SU-DHL-6 (cell line): ENCODE data around the gene RPL10A.

Source experiments
- H2AFZ ChIP-seq: fragments of 200-600 bp; sonication (generic); 2 replicates; pipeline ENCODE4 v1.6.1; 2014; ENCODE audit warnings: low read depth, mild to moderate bottlenecking, moderate library complexity, mixed read lengths, antibody characterized with exemption, low read length; ENCODE audit not compliant: severe bottlenecking
- H3F3A ChIP-seq: fragments of 200-600 bp; shearing (Covaris generic); 2 replicates; pipeline ENCODE4 v1.6.0; 2016; ENCODE audit warnings: antibody characterized with exemption, mild to moderate bottlenecking; ENCODE audit not compliant: insufficient read depth
- H3K27ac ChIP-seq: fragments of 200-600 bp; sonication (generic); 2 replicates; pipeline ENCODE4 v1.5.1; 2016; ENCODE audit warnings: low read depth, mild to moderate bottlenecking, low read length, moderate library complexity, mixed read lengths
- H3K27me3 ChIP-seq: fragments of 200-600 bp; sonication (generic), shearing (Covaris generic); 2 replicates; pipeline ENCODE4 v1.6.0; 2014; ENCODE audit warnings: mild to moderate bottlenecking, low read length
- H3K36me3 ChIP-seq: fragments of 200-600 bp; sonication (generic); 2 replicates; pipeline ENCODE4 v1.6.1; 2014; ENCODE audit warnings: mild to moderate bottlenecking, low read length, mixed read lengths
- H3K4me2 ChIP-seq: fragments of 300-600, 200-600 bp; shearing (Covaris generic), sonication (generic); 2 replicates; pipeline ENCODE4 v1.6.0; 2014; ENCODE audit warnings: low read length, low read depth, mild to moderate bottlenecking; ENCODE audit not compliant: poor library complexity, severe bottlenecking
- H3K4me3 ChIP-seq: fragments of 200-600 bp; sonication (generic); 2 replicates; pipeline ENCODE4 v1.5.1; 2014; ENCODE audit warnings: antibody characterized with exemption, low read length, mild to moderate bottlenecking, mixed read lengths; ENCODE audit not compliant: insufficient read depth, poor library complexity, severe bottlenecking
- H3K79me2 ChIP-seq: fragments of 200-600 bp; sonication (generic); 2 replicates; pipeline ENCODE4 v1.6.1; 2014; ENCODE audit warnings: mild to moderate bottlenecking, low read length, moderate library complexity; ENCODE audit not compliant: insufficient read depth
- H3K9ac ChIP-seq: fragments of 200-600 bp; sonication (generic); 2 replicates; pipeline ENCODE4 v1.7.0; 2014; ENCODE audit warnings: mild to moderate bottlenecking, low read length
- H3K9me2 ChIP-seq: fragments of 200-600 bp; sonication (generic); replicated peaks from 2 replicates; pipeline ENCODE4 v1.6.1; 2014; ENCODE audit warnings: low read length; ENCODE audit not compliant: insufficient read depth
- H3K9me3 ChIP-seq: fragments of 200-600 bp; sonication (generic); 2 replicates; pipeline ENCODE4 v1.6.1; 2014; ENCODE audit warnings: low read length, mixed read lengths; ENCODE audit not compliant: insufficient read depth
- H4K20me1 ChIP-seq: fragments of 200-600 bp; sonication (generic); 2 replicates; pipeline ENCODE4 v1.6.1; 2014; ENCODE audit warnings: low read depth, mild to moderate bottlenecking, antibody characterized with exemption, low read length, moderate library complexity, mixed read lengths
- CTCF ChIP-seq: fragments of 200-600 bp; sonication (generic); IDR thresholded peaks from one replicate; pipeline ENCODE4 v1.5.1; 2017; ENCODE audit warnings: antibody characterized with exemption, mild to moderate bottlenecking, low read length, moderate library complexity; ENCODE audit not compliant: insufficient read depth, poor library complexity, severe bottlenecking
- EZH2phosphoT487 ChIP-seq: fragments of 200-600 bp; sonication (generic), shearing (Covaris generic); conservative IDR thresholded peaks from 2 replicates; pipeline ENCODE4 v1.6.1; 2018; ENCODE audit warnings: mild to moderate bottlenecking, antibody characterized with exemption, low read length, moderate library complexity, mixed read lengths

RPL10A gene

GRCh38 chr6:35486005-35486925 is 18.1 kb downstream of the RPL10A start:
- Histone ChIP-seq H3K9ac (no peak overlapping the region), H3K36me3 (no peaks in the 10 kb centered on the region), H3K79me2 (no peaks in the 10 kb centered on the region), H3K27me3 (no peaks in the 10 kb centered on the region), H3F3A (no peaks in the 10 kb centered on the region), H4K20me1 (no peaks in the 10 kb centered on the region), H3K27ac (no peak overlapping the region), H3K9me3 (no peaks in the 10 kb centered on the region), H3K9me2 (no peaks in the 10 kb centered on the region), H3K4me2 (no peak overlapping the region), H2AFZ (no peak overlapping the region), H3K4me3 (no peak overlapping the region)
- TF ChIP-seq EZH2phosphoT487: no peak

GRCh38 chr6:35487658-35488516 is 19.7 kb downstream of the RPL10A start:
- no peaks in the 10 kb centered on the region for H3F3A ChIP-seq
- no peak overlapping the region for H3K4me3 ChIP-seq
- no peak for TF ChIP-seq CTCF
- no peaks in the 10 kb centered on the region for H3K9me2 ChIP-seq
- H3K79me2 ChIP-seq: no peaks in the 10 kb centered on the region
- no peaks in the 10 kb centered on the region for H3K27me3 ChIP-seq
- no peaks in the 10 kb centered on the region for H4K20me1 ChIP-seq
- H3K9ac ChIP-seq: no peak overlapping the region
- no peak overlapping the region for H3K4me2 ChIP-seq
- no peaks in the 10 kb centered on the region for H3K9me3 ChIP-seq
- H3K36me3 ChIP-seq: no peaks in the 10 kb centered on the region
- H3K27ac ChIP-seq: no peak overlapping the region
- no peak overlapping the region for H2AFZ ChIP-seq

- Histone ChIP-seq H3K79me2 (no peaks in the 10 kb centered on the region), H3K27me3 (no peaks in the 10 kb centered on the region), H3K36me3 (no peaks in the 10 kb centered on the region), H3K9me2 (no peaks in the 10 kb centered on the region), H3F3A (no peaks in the 10 kb centered on the region), H4K20me1 (no peaks in the 10 kb centered on the region), H2AFZ (no peak overlapping the region), H3K9me3 (no peaks in the 10 kb centered on the region), H3K27ac (no peak overlapping the region), H3K4me3 (no peak overlapping the region), H3K9ac (no peak overlapping the region), H3K4me2 (no peak overlapping the region)
- TF ChIP-seq EZH2phosphoT487 (no peak), CTCF (no peak)
These were observed 20.3 kb downstream of the RPL10A start for GRCh38 chr6:35488517-35488862.
